AG04449 (cell line): ENCODE results near the gene GREB1.

ENCODE experiments used
- CTCF ChIA-PET: fragments of 350-600 bp; formaldehyde crosslinking; extraction: SDS; loops from one replicate; lab custom pipeline; 2021; ENCODE audit warnings: antibody characterized with exemption; lab: Yijun Ruan, JAX
- POLR2A ChIA-PET: fragments of 400-600, 350-600 bp; formaldehyde crosslinking; extraction: SDS; loops from one replicate; lab custom pipeline; 2020; ENCODE audit warnings: antibody characterized with exemption, inconsistent platforms; lab: Yijun Ruan, JAX
- DNase-seq: peaks from one replicate; pipeline ENCODE4 v3.0.0-alpha.2; 2010; ENCODE audit warnings: low read depth, low spot score
- H3K4me3 ChIP-seq: 2 replicates; pipeline ENCODE4 v1.5.1; 2011; ENCODE audit warnings: low read depth, mild to moderate bottlenecking, control low read depth, low read length
- CTCF ChIP-seq: IDR thresholded peaks from one replicate; pipeline ENCODE4 v1.5.1; 2011; ENCODE audit warnings: mild to moderate bottlenecking, moderate library complexity, low read length, control low read depth, inconsistent platforms; ENCODE audit not compliant: insufficient read depth; ENCODE audit errors: missing control alignments

The GREB1 gene

GRCh38 chr2:11639503-11639902, 105.7 kb downstream of the GREB1 start:
- DNase-seq, result no peak
- no peak overlapping the region for H3K4me3 ChIP-seq
- TF ChIP-seq CTCF, result no peak
- CTCF ChIA-PET, result no interaction called here
- POLR2A ChIA-PET, result no interaction called here

GRCh38 chr2:11640132-11640531, 106.3 kb downstream of the GREB1 start:
- H3K4me3 ChIP-seq, result no peak overlapping the region
- no peak for TF ChIP-seq CTCF
- POLR2A ChIA-PET, result no interaction called here
- CTCF ChIA-PET, result no interaction called here
- no peak for DNase-seq

- ChIA-PET CTCF (interaction anchor here (1.3 kb wide), 1 partner anchor 38 kb away, joined by 4 read pairs; no protein-coding TSS in a partner anchor), POLR2A (no interaction called here)
- no peak overlapping the region for H3K4me3 ChIP-seq
- no peak for DNase-seq
- TF ChIP-seq CTCF, result no peak
These were observed 109.1 kb downstream of the GREB1 start for GRCh38 chr2:11642972-11643371.

- H3K4me3 ChIP-seq, result no peak overlapping the region
- DNase-seq, result no peak
- ChIA-PET POLR2A (no interaction called here), CTCF (no interaction called here)
- TF ChIP-seq CTCF, result no peak
These were observed 110.4 kb downstream of the GREB1 start for GRCh38 chr2:11644293-11644692.

DNA sequence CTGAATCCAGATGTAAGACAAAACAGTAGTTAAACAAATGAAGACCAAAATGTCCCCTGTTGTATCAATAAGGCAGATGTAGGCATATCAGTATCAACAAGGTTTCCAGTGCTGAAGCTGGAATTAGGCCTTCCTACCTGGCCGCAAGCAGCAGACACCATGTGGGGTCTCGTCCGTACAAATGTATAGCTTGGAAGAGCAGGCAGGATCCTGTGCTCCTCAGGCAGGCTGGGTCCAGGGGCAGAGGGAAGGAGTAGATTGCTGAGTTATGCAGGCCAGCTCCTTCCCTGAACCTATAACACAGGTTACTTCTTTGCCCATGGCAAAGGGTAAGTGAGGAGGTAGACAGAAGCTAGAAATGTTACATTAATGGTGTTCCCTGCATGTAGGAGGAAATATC, 112.7 kb downstream of the GREB1 start:
- no peak for TF ChIP-seq CTCF
- H3K4me3 ChIP-seq, result no peak overlapping the region
- POLR2A ChIA-PET, result no interaction called here
- CTCF ChIA-PET, result no interaction called here
- DNase-seq, result no peak

GRCh38 chr2:11647834-11648600, 114.2 kb downstream of the GREB1 start:
- ChIA-PET POLR2A (no interaction called here), CTCF (interaction anchor here (1.5 kb wide), 1 partner anchor 65 kb away, joined by 3 read pairs; no protein-coding TSS in a partner anchor)
- TF ChIP-seq CTCF, result peak; percentile 21
- DNase-seq, result no peak
- no peak overlapping the region for H3K4me3 ChIP-seq
